GM18499 (cell line): ENCODE results near the gene ZGRF1.
"Not testable (repeated sequence)": the region's sequence is repeated elsewhere in the genome, so short reads cannot be mapped to it uniquely, and the experiment has no call there.

Source experiments
- ATAC-seq: cut with Tn5 transposase; IDR thresholded peaks from one replicate; pipeline ENCODE4 v1.9.1; 2021; ENCODE audit warnings: moderate number of reproducible peaks; ENCODE audit not compliant: insufficient read depth, unreplicated experiment

The ZGRF1 gene

GRCh38 chr4:112517911-112518310, 118.8 kb downstream of the ZGRF1 start:
- ATAC-seq, result no peak

- peak; percentile 29 for ATAC-seq
These were observed 119.6 kb downstream of the ZGRF1 start for GRCh38 chr4:112517067-112517634.

GRCh38 chr4:112516471-112517066, 120.1 kb downstream of the ZGRF1 start:
- peak; percentile 20 for ATAC-seq

GRCh38 chr4:112516066-112516470, 120.6 kb downstream of the ZGRF1 start, which contains the start of gene NEUROG2:
Gene NEUROG2 (minus strand): TSS chr4:112516180. CDS start chr4:112515475, 705 bp downstream.
- no peak for ATAC-seq

- ATAC-seq, result no peak
These were observed 121.3 kb downstream of the ZGRF1 start for GRCh38 chr4:112515198-112516065.

- no peak for ATAC-seq
These were observed 122.0 kb downstream of the ZGRF1 start for GRCh38 chr4:112514647-112515197.

- no peak for ATAC-seq
These were observed 122.6 kb downstream of the ZGRF1 start for GRCh38 chr4:112513971-112514646.

GRCh38 chr4:112511803-112512118, 124.9 kb downstream of the ZGRF1 start:
- ATAC-seq, result no peak

- ATAC-seq, result no peak
These were observed 125.5 kb downstream of the ZGRF1 start for GRCh38 chr4:112511093-112511802.

GRCh38 chr4:112510291-112511092, 126.2 kb downstream of the ZGRF1 start:
- no peak for ATAC-seq

- ATAC-seq, result no peak
These were observed 127.2 kb downstream of the ZGRF1 start for GRCh38 chr4:112509243-112510141.

GRCh38 chr4:112508356-112508755, 128.4 kb downstream of the ZGRF1 start:
- ATAC-seq, result no peak

GRCh38 chr4:112504807-112505206, 131.9 kb downstream of the ZGRF1 start:
- ATAC-seq, result no peak

GRCh38 chr4:112502871-112503270, 133.8 kb downstream of the ZGRF1 start:
- no peak for ATAC-seq

- no peak for ATAC-seq
These were observed 144.4 kb downstream of the ZGRF1 start for GRCh38 chr4:112492321-112492720.

- ATAC-seq, result not testable (repeated sequence)
These were observed 145.9 kb downstream of the ZGRF1 start for GRCh38 chr4:112490808-112491207.
